ENCODE data around the gene SLC9A3.
A peak's percentile ranks its signal among the peaks of the same experiment; 100 is the strongest.
"Not testable (repeated sequence)": the region's sequence is repeated elsewhere in the genome, so short reads cannot be mapped to it uniquely, and the experiment has no call there.

The SLC9A3 gene

DNA sequence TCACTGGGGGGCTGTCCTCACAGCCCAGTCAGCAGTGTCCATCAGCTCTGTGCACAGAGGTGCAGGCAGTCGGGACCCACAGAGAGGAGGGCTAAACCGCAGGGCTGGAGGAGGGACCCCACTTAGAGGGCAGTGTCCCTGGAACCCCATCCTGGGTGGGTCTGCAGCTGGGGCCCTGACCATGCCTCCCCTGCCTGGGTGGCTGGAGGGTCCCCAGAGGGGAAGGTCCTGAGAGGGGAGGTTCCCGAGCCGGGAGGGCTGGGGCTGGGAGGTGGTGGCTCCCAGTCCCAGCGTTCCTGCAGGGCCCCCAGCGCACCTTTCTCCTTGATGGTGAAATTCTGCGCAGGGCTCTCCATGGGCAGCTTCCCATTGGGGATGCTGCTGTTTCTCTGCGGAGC, 48.5 kb downstream of the SLC9A3 start:
- Histone ChIP-seq H4K20me1 (ENCODE audit: insufficient read depth, low read length) (peaks cover 36% of the 10 kb centered on the region), H3K79me2 (ENCODE audit: insufficient read depth, low read length) (peaks cover 27% of the 10 kb centered on the region), H3K36me3 (ENCODE audit: insufficient read depth, low read length) (peaks cover 9% of the 10 kb centered on the region), H3K4me1 (ENCODE audit: insufficient read depth, low read length) (peaks cover 26% of the 10 kb centered on the region), H3K9me3 (ENCODE audit: insufficient read depth, low read length, severe bottlenecking) (no peaks in the 10 kb centered on the region), H3K4me3 (ENCODE audit: low read depth in 1 of 2, low read length in 2 of 2) (no peak overlapping the region), H3K4me2 (ENCODE audit: insufficient read depth, low read length) (no peak overlapping the region), H3K27ac (ENCODE audit: low read length) (no peak overlapping the region), H3K27me3 (ENCODE audit: insufficient read depth, low read length, poor library complexity) (no peaks in the 10 kb centered on the region), H2AFZ (ENCODE audit: low read depth, low read length) (no peak overlapping the region), H3K9ac (ENCODE audit: low read depth, low read length) (no peak overlapping the region)
- DNase-seq: no peak
- no peak for ATAC-seq (ENCODE audit: insufficient read depth, low read depth)
- no peak for TF ChIP-seq EZH2 (IDR thresholded peaks at IDR 0.05; ENCODE audit: borderline replicate concordance, low read depth, low read length, severe bottlenecking)
- TF ChIP-seq, protein P1, sequence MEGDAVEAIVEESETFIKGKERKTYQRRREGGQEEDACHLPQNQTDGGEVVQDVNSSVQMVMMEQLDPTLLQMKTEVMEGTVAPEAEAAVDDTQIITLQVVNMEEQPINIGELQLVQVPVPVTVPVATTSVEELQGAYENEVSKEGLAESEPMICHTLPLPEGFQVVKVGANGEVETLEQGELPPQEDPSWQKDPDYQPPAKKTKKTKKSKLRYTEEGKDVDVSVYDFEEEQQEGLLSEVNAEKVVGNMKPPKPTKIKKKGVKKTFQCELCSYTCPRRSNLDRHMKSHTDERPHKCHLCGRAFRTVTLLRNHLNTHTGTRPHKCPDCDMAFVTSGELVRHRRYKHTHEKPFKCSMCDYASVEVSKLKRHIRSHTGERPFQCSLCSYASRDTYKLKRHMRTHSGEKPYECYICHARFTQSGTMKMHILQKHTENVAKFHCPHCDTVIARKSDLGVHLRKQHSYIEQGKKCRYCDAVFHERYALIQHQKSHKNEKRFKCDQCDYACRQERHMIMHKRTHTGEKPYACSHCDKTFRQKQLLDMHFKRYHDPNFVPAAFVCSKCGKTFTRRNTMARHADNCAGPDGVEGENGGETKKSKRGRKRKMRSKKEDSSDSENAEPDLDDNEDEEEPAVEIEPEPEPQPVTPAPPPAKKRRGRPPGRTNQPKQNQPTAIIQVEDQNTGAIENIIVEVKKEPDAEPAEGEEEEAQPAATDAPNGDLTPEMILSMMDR (IDR thresholded peaks at IDR 0.05; ENCODE audit: borderline replicate concordance, extremely low read depth, low read length, poor library complexity, severe bottlenecking): no peak

DNA sequence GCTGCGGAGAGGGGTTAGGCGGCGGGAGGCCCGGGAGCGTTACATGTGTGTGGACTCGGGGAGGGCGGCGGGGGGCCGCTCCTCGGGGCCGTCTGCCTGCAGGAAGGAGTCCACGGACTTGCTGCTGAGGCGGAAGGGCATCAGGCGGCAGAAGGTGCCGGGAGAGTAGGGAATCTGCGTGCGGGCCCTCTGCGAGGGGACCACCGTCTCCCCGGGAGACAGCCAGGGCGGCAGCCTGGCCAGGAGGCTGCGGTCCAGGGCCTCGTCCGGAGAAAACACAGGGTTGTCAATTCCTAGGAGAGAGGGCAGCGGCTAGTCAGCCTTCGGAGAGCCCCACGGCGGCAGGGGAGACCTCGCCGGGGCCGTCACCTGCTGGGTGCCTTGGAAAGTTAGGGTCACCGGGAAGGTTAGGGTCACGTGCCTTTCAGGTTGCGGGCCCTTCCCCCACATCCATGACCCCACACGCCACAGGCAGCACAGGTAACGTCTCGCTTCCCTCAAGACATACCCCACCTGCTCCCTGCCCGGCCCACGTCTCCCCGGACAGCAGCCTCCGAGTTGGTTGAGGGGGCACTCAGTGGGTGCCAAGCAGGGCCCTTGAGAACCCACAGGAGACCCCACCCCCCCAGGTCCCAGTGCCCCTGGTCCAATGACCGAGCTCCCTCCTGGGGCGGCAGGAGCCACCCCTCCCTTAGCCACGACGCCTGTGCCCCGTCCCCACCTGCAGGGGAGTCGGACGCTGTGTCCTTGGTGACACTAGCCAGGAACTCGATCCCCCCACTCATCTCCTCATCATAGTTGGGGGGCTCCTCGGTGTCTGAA, 49.2 kb downstream of the SLC9A3 start:
- peak overlapping the region in 1 of 2 experiments; percentile 73; a peak in 2 of 4 replicates for H3K4me3 ChIP-seq (ENCODE audit: low read depth in 1 of 2, low read length in 2 of 2)
- no peak overlapping the region for H3K27ac ChIP-seq (ENCODE audit: low read length)
- H3K9ac ChIP-seq (ENCODE audit: low read depth, low read length): peak overlapping the region; percentile 30

DNA sequence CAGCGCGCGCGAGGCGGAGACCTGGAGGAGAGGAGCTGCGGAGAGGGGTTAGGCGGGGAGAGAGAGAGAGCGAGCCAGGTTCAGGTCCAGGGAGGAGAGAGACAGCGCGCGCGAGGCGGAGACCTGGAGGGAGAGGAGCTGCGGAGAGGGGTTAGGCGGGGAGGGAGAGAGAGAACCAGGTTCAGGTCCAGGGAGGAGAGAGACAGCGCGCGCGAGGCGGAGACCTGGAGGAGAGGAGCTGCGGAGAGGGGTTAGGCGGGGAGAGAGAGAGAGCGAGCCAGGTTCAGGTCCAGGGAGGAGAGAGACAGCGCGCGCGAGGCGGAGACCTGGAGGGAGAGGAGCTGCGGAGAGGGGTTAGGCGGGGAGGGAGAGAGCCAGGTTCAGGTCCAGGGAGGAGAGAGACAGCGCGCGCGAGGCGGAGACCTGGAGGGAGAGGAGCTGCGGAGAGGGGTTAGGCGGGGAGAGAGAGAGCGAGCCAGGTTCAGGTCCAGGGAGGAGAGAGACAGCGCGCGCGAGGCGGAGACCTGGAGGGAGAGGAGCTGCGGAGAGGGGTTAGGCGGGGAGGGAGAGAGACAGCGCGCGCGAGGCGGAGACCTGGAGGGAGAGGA, 49.9 kb downstream of the SLC9A3 start:
- H3K27ac ChIP-seq (ENCODE audit: low read length); H3K27me3 ChIP-seq (ENCODE audit: insufficient read depth, low read length, poor library complexity); ATAC-seq (ENCODE audit: insufficient read depth, low read depth); DNase-seq; H2AFZ ChIP-seq (ENCODE audit: low read depth, low read length); H3K9me3 ChIP-seq (ENCODE audit: insufficient read depth, low read length, severe bottlenecking): not testable (repeated sequence)
- H3K9ac ChIP-seq (ENCODE audit: low read depth, low read length): peak overlapping the region; percentile 95; the same call in 1 of the 2 replicates
- peak overlapping the region; percentile 73 to 75; a peak in 3 of 4 replicates for H3K4me3 ChIP-seq (ENCODE audit: low read depth in 1 of 2, low read length in 2 of 2)
- peaks cover 35% of the 10 kb centered on the region for H3K79me2 ChIP-seq (ENCODE audit: insufficient read depth, low read length)
- peak overlapping the region; percentile 97 for H3K4me2 ChIP-seq (ENCODE audit: insufficient read depth, low read length)
- peaks cover 34% of the 10 kb centered on the region for H3K4me1 ChIP-seq (ENCODE audit: insufficient read depth, low read length)
- peaks cover 34% of the 10 kb centered on the region for H4K20me1 ChIP-seq (ENCODE audit: insufficient read depth, low read length)
- peaks cover 19% of the 10 kb centered on the region for H3K36me3 ChIP-seq (ENCODE audit: insufficient read depth, low read length)

More for the DNA sequence above, 49.2 kb downstream of the SLC9A3 start:
- H2AFZ ChIP-seq (ENCODE audit: low read depth, low read length): no peak overlapping the region
- H3K27me3 ChIP-seq (ENCODE audit: insufficient read depth, low read length, poor library complexity): no peaks in the 10 kb centered on the region
- ATAC-seq (ENCODE audit: insufficient read depth, low read depth) (no peak), DNase-seq (no peak)
- peaks cover 16% of the 10 kb centered on the region for H3K36me3 ChIP-seq (ENCODE audit: insufficient read depth, low read length)
- peaks cover 33% of the 10 kb centered on the region for H3K79me2 ChIP-seq (ENCODE audit: insufficient read depth, low read length)
- peak overlapping the region; percentile 49 for H3K4me2 ChIP-seq (ENCODE audit: insufficient read depth, low read length)
- no peak for TF ChIP-seq EZH2 (IDR thresholded peaks at IDR 0.05; ENCODE audit: borderline replicate concordance, low read depth, low read length, severe bottlenecking)
- TF ChIP-seq, protein P1 (IDR thresholded peaks at IDR 0.05; ENCODE audit: borderline replicate concordance, extremely low read depth, low read length, poor library complexity, severe bottlenecking): no peak
- peaks cover 31% of the 10 kb centered on the region for H3K4me1 ChIP-seq (ENCODE audit: insufficient read depth, low read length)
- no peaks in the 10 kb centered on the region for H3K9me3 ChIP-seq (ENCODE audit: insufficient read depth, low read length, severe bottlenecking)
- peaks cover 36% of the 10 kb centered on the region for H4K20me1 ChIP-seq (ENCODE audit: insufficient read depth, low read length)

Measured in DND-41 (cell line).